Ecto neural progenitor cell (in vitro differentiated cells): ENCODE measurements around the gene KCNG4.
"Not testable (repeated sequence)": the region's sequence is repeated elsewhere in the genome, so short reads cannot be mapped to it uniquely, and the experiment has no call there.

ENCODE experiments used
- DNase-seq: peaks from one replicate; pipeline ENCODE4 v3.0.0-alpha.2; 2018; ENCODE audit warnings: low spot score

Gene KCNG4

GRCh38 chr16:84234321-84235241 lies 5.2 kb downstream of the KCNG4 start:
- DNase-seq: no peak

- DNase-seq: no peak
Measured at GRCh38 chr16:84233748-84234147, 6.1 kb downstream of the KCNG4 start.

- no peak for DNase-seq
Measured at GRCh38 chr16:84232969-84233368, 6.8 kb downstream of the KCNG4 start.

- no peak for DNase-seq
Measured at GRCh38 chr16:84232060-84232459, 7.8 kb downstream of the KCNG4 start.

GRCh38 chr16:84229471-84229870 lies 10.3 kb downstream of the KCNG4 start:
- no peak for DNase-seq

- peak; percentile 60 for DNase-seq
Measured at GRCh38 chr16:84228256-84228838, 11.5 kb downstream of the KCNG4 start.

- no peak for DNase-seq
Measured at GRCh38 chr16:84227548-84227947, 12.3 kb downstream of the KCNG4 start.

- DNase-seq: no peak
Measured at GRCh38 chr16:84226026-84226425, 13.8 kb downstream of the KCNG4 start.

GRCh38 chr16:84225571-84225970 lies 14.2 kb downstream of the KCNG4 start:
- no peak for DNase-seq

- DNase-seq: no peak
Measured at GRCh38 chr16:84225126-84225525, 14.7 kb downstream of the KCNG4 start.

GRCh38 chr16:84224554-84224953 lies 15.3 kb downstream of the KCNG4 start:
- DNase-seq: no peak

- DNase-seq: no peak
Measured at GRCh38 chr16:84223456-84223855, 16.4 kb downstream of the KCNG4 start.

GRCh38 chr16:84220851-84221250 lies 19.0 kb downstream of the KCNG4 start:
- DNase-seq: no peak

GRCh38 chr16:84218956-84219355 lies 20.9 kb downstream of the KCNG4 start:
- DNase-seq: no peak

- no peak for DNase-seq
Measured at GRCh38 chr16:84218176-84218823, 21.5 kb downstream of the KCNG4 start.

- not testable (repeated sequence) for DNase-seq
Measured at GRCh38 chr16:84216144-84216543, 23.7 kb downstream of the KCNG4 start.

GRCh38 chr16:84215531-84215930 lies 24.3 kb downstream of the KCNG4 start:
- DNase-seq: no peak

- no peak for DNase-seq
Measured at GRCh38 chr16:84214451-84215066, 25.3 kb downstream of the KCNG4 start.

GRCh38 chr16:84212631-84213030 lies 27.2 kb downstream of the KCNG4 start:
- no peak for DNase-seq

- no peak for DNase-seq
Measured at GRCh38 chr16:84212154-84212553, 27.7 kb downstream of the KCNG4 start.

GRCh38 chr16:84209989-84210388 lies 29.8 kb downstream of the KCNG4 start:
- DNase-seq: no peak

GRCh38 chr16:84207879-84208278 lies 31.9 kb downstream of the KCNG4 start:
- DNase-seq: no peak

- DNase-seq: no peak
Measured at GRCh38 chr16:84207251-84207650, 32.6 kb downstream of the KCNG4 start.
